ENCODE results near the gene GPR27.

GPR27 gene

DNA sequence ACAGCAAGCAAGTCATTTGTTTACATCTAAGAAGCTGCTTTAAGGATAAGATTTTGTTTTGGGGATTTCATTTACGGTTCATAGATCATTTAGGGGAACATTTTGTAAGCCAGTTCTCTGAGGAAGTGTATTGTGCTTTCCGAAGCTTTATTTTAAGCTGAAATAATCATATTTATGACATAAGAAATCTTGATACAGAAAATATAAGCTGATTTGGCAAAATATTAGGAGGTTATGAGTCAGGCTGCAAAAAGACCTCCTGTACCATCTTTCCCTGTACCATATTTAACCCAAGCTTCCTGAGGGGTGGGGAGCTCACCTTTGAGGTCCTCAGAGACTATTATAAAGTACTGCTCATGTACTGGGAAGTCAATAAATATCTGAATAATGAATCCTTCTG lies 20.3 kb upstream of the GPR27 start:
- no peak for DNase-seq

DNA sequence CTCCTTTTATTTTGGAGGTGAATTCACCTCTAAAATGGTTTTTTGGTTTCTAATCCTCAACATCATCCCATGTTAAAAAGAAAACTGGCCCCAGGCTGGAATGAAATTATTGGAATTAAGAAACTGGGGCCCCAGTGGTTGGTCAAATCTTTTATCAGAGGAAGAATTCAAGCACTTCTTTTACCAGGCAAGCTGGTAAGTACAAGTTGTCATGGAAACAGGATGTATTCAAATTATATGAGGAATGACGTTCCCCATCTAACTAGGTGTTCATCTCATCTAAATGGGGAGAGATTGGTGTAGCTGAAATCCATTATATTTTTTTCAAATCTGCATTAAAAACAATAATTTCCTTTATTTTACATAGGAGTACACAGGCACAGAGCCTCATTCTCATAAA lies 18.8 kb upstream of the GPR27 start:
- no peak for DNase-seq

DNA sequence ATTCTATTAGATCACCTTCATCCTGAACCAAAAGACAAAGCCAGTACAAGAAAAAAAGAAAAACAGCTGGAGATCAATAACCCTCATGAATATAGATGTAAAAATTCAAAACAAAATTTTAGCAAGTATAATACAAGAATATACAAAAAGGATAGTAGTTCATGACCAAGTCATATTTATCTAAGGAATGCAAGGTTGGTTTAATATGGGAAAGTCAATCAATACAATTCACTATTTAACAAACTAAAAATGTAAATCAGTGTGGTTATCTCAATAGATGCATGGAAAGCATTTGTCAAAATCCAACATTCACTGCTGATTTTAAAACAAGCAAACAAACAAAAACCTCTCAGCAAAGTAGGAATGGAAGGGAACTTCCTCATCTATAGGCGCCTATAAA lies 11.0 kb upstream of the GPR27 start:
- no peak for DNase-seq

DNA sequence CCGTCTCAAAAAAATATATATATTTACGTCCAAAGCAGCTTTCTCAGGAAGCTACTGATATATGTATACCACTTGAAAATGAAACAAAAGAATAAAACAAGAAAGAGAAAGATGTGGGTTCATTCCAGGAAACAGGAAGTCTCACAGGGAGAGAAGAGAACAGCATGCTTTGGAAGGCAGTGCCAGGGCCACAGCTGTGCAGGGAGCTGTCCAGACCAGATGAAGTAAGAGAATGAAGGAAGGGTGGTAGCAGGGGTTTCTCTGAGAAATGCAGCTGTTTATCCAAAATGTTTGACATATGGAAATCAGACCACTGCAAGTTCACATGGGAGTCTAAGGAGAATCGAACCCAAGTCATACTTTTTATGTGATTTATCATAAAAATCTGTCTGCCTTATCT lies 8.9 kb upstream of the GPR27 start:
- no peak for DNase-seq

DNA sequence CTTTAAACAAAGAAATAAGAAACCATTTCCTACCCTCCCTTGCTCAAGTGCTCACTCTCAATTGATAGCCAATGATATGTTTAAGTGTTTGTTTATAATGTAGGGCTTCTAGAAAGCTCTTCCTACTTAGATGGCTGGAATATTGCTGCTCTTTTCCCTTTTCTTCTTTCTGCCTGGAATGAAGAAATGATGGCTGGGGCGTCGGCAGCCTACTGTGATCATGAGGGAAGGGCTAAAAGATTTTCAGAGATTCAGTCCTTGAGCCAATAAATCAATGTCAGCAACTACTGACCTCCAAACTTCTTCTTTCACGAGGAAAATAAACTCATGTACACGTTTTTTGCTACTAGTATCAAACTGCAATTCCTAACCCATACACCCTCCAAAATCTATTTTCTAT lies 2.1 kb upstream of the GPR27 start:
- DNase-seq, result no peak

DNA sequence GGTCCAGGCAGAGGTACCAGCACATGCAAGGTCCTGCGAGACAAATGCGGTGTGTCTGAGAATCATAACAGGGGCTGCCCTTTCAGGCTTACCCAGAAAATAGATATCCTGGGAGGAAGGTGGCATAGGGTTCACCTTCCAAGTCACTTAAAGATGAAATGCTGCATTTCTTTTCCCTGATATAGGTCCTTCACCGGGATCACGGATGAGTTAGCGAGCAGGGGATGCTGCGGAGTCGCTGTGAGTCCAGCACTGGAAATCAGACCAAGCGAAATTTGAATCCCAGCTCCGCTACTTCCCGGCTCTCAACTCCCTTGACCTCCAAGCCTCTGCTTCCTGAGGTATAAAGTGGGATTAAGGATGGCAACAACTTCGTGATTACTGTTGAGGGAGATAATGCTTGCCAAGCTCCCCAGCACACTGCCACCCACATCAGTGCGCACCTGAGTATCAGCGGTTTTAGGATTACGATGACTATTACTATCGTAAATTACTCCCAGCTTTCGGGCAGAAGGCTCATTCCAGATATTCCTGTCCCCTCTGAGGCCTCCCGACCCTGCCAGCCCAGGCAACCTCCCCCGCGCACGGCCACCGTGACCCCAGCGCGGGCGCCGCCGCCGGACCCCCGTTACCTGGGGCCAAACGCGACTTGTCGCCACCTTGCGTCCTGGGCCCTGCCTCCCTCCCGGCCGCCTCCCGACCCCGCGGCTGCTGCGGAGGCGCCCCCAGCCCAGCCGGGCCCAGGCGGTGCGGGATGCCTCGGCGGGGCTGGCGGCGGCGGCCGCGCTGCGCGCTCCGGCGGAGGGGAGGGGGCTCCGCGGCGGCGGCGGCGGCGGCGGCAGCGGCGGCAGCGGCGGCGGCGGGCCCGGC lies 589 bp upstream of the GPR27 start:
- DNase-seq, result no peak

DNA sequence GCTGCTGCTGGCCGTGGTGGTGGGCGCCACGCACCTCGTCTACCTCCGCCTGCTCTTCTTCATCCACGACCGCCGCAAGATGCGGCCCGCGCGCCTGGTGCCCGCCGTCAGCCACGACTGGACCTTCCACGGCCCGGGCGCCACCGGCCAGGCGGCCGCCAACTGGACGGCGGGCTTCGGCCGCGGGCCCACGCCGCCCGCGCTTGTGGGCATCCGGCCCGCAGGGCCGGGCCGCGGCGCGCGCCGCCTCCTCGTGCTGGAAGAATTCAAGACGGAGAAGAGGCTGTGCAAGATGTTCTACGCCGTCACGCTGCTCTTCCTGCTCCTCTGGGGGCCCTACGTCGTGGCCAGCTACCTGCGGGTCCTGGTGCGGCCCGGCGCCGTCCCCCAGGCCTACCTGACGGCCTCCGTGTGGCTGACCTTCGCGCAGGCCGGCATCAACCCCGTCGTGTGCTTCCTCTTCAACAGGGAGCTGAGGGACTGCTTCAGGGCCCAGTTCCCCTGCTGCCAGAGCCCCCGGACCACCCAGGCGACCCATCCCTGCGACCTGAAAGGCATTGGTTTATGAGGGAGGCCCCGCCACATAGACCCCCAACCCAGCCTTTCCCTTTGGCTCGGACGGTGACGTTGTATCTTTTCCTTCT lies 1.1 kb downstream of the GPR27 start:
- DNase-seq, result no peak

DNA sequence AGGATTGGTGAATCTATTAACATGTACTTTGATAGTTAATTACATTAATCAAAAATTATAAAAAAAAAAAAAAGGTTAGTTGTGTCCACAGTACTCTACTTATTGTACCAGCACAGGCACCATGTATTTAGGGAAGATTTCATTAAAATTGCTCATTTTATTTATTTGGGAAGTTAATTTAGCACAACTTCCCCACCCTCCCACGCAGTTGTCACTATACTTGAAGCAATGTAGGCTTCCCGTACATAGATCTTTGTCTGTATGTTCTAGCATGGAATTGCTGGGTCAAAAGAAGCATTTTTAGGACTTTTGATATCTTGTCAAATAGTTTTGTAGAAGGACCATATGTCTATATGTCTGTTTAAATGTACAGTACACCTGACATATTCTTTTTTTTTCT lies 4.4 kb downstream of the GPR27 start:
- peak; percentile 69 to 80 for DNase-seq

DNA sequence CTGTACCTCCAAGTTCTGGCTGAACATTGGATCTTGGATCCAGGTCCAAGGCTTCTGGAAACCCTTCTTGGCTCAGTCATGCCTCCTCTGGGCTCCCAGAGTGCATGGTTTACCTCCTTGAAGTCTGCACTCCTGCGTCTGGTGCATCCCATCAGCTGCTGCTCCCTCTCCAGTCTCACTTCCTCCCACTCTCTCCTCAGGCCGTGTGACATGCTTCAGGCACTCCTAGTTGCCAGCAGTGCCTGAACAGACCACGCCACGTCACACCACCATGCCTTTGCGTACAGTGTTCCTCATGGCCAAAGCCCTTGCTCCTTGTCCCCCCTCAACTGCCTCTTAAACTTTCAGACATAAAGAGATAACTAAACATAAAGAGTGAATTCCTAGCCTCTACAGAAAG lies 5.7 kb downstream of the GPR27 start:
- peak; percentile 53 to 69 for DNase-seq

DNA sequence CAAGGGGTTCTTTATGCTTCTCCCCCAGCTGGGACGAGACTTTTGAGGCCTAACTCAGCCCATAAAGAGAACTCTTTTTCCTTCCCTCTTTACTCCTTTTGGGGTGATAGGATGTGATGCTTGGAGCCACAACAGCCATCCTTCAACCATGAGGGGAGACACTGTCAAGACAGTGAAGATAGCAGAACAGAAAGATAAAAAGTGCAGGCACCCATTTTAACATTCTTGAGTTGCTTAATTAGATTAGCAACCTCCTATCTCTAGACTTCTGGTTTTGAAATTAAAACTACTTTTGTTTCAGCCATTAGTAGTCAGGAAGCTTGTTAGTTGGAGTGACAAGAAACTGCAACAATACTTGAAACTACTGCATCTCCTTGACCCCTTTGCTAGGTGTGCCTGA lies 6.5 kb downstream of the GPR27 start:
- DNase-seq, result no peak

DNA sequence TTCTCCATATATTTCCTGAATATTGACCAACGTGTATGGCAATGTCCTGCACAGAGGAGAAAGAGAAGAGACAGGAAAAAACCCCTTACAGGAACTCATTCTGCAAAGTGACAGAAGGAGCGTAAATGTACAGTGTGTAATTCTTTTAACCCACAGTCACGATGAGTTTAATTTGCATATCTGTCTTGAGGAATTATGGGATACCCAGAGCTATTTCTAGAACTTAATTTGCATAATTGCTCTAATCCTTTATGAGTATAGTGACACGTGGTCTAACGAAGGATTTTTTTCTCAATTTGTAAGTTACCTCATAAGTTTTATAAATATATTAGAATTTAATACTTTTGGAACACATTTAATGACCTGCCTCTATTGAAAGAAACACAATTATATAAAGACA lies 9.8 kb downstream of the GPR27 start:
- no peak for DNase-seq

DNA sequence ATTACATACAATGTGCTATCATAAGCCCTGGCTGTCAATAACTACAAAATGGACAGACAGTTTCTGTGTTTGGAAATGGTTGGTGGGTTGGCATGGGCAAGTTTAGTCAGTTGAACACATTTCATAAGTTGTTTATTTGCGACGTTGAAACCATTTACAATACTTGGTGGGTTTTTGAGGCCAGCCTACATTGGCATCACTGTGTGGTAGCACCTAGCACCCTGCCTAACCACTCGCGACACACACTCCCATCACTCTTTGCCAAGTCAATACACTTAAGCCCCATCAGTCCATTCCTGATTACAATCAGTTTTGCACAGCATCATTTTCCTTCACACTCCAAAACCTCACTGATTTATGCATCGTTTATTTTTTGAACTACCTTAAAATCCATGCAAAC lies 17.5 kb downstream of the GPR27 start:
- no peak for DNase-seq

DNA sequence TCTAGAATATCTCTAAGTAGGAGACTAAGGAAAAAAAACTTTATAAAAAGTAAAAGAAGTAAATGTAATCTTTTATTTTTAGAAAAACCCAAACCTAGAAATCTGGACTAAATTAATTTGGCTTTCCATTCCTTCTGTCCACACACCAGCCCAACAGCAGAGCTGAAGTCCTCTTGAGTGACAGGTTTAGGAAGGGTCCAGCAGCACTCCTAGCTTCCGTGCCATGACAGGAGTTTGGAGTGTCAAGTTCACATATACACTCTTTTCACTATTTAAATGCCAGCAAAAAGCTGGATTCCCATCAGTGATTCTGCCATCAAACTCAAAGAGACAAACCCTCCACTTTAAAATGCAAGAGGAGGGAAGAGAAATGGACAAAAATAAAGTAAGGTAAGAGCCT lies 18.2 kb downstream of the GPR27 start:
- no peak for DNase-seq

DNA sequence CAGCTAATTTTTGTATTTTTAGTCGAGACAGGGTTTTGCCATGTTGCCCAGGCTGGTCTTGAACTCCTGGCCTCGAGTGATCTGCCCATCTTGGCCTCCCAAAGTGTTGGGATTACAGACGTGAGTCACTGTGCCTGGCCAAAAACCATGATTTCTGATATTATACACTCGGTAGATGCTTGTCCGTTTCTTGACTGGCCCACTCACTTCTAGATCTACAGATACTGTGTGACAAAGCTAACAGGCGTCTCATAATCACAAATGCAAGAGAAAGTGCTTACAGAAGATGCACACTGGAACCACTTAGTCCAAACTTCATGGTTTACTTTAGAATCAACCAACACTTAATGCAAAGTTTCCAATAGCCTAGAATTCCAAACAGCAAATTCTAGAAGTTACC lies 22.9 kb downstream of the GPR27 start:
- no peak for DNase-seq

DNA sequence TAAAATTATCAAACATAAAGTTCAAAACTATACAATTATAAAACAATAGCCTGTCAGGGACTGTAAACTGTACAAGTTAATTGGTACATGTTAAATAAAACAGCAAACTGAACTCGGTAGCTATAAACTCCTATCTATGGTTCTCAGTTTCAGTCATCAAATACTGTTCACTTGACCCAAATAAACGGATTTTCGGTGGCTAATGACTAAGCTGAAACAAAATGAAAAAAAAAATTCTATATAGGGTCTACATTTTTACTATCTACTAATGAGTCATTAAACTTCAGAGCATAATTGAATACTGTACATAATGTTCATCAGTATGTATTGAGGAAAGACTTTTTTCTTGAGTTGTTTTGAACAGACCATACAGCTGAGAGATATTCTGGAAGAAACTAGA lies 24.7 kb downstream of the GPR27 start:
- no peak for DNase-seq

DNA sequence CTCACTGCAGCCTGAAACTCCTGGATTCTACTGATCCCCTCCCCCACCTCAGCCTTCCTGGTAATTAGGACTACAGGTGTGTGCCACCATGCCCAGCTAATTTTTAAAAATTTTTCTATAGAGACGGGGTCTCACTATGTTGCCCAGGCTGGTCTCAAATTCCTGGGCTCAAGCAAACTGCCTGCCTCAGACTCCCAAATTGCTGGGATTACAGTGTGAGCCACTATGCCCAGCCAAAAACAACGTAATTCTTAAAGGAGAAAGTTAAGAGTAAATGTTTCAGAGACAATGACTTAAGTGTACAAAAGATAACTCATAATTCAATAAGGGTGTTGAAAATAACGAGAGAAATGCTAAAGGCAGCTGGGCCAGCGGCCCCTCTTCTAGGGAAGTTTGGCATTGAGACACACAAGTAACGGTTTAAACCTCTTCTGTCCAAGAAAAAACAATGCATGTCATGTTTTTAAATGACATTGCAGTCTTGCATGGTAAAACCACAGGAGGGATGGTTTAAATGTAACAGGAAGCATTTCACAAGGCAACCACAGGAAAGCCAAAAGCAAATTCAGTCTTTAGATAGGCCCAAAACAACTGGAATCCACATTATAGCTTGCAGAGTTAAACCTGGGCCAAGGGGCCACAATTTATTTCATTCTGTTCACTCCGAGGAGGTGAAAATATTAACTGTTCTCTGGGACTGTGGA lies 26.2 kb downstream of the GPR27 start:
- peak; percentile 59 to 87 for DNase-seq

DNA sequence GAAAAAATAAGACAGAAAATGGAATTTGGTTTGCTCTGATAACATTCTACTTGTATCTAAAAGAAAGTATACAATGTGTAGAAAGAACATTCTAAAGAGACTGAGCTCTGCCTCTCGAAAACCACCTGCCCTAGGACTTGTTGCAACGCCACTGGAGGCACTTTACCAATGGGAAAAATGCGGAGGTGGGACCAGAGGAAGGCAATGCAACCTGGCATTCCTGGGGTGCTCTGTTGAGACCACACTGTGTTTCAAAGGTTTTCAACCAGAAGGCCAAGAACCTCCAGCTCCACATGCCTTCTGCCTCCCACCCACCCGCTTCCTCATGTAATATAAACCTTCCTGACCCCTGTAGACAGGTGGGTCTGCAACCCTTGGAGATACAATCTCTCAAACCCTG lies 26.8 kb downstream of the GPR27 start:
- no peak for DNase-seq

DNA sequence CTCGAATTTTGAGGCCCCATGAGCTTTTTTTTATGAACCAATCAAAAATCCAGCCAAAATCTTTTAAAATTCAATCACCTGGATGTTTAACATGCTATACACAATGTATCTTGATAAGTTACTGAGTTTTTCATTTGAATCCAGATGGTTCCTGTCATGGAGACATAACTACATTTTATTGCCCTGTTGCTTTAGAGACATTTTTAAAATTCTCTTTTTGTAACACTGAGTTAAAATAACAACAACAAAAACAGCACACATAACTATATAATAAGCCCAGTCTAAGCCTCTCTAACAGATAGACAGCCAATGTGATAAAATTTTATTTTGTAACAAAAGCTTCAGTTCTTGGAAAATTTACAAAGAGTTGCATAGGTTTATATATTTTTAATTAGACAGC lies 29.5 kb downstream of the GPR27 start:
- no peak for DNase-seq

DNA sequence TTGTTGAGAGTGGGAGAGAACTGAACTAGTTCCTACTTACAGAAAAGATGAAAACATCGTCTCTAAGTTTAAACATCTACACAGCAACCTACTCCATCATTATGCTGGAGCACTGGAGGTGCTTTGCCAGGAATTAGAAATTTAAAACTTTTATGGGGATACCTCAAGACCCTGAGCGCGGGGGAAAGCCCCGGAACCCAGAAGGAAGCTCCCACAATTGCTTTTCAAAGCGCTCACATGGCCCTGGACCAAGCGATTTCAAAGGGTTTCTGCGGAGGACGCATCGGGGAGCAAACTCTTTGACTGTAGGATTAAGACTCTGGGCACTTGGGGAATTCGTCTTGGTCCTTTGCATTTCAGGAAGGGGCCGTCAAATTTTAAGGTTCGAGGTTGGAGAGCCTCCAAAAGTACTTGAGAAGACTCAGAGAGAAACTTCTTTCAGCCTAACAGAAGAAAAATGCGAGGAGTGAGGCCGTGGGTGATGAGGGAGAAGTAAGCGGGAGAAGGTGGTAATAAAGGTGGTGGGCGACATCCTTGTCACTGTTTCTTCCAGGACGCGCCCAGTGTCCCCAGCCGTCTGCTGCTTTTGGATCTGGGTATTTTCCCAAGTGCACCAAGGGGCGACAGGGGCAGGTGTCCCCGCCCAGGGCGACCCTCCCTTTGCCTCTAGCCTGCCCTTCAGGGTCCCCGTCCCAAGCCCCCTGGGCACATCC lies 30.7 kb downstream of the GPR27 start:
- peak in 1 of 2 donors; percentile 14 for DNase-seq

DNA sequence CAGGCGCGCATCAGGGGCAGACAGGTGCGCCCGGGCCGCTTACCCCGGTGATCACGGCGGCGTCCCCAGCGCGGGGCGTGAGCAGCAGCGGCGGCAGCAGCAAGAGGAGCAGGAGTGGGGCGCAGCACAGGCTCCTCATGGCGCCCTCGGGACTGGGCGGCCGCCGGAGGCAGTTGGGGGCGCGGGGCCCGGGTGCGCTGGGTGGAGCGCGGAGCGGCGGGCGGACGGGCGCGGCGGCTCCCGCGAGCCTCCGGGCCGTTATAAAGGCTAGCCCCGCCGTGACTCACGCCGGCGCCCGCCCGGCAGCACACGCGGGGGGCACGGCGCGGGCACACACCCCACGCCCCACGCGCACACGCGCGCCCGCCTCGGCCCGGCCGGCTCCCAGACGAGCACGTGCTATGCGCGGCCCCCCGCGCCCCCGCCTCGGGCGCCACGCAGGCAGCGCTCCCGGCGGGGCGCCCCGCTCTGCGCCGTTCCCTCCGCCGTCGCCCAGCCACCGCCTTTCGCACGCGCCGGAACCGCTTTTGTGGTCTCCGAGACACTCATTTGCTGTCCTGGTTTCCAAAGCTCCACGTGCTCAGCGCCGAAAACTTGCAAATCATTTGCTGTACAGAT lies 31.4 kb downstream of the GPR27 start, which contains the start of gene PROK2:
Gene PROK2, minus strand, starts transcription at position 235 of the 618 bp plus-strand sequence. Its CDS starts 96 bp downstream, at position 139.
- peak in 1 of 2 donors; percentile 32 for DNase-seq

DNA sequence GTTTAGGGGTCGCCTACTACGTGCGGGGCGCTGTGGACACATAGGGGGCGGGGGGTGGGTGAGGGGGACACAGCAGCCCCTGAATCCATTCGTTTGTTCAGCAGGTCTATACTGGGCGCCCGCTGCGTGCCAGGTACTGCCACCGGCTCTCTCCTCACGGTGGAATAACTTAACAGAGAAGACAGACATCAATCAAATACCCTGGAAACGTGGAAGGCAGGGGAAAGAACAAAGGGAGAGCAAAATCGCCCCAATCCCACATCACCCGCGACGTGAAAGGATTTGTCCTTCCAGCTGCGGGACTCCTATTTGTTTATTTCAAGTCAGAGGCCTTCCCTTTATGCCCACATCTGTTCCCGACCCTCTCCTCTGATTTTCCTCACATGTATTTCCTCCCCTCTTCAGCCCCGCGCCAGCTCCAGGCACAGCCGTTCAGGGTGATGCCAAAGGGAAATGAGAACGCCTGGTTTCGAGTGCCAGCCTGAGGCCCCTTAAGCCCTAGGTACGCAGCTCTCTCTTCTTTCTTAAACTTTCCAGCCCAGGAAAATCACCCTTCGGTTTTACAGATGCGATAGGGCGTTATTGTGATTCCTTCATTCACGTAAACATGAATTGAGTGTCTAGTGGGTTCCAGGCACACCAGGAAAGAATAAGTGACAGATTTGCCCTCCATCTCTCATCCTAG lies 32.0 kb downstream of the GPR27 start:
- no peak for DNase-seq

DNA sequence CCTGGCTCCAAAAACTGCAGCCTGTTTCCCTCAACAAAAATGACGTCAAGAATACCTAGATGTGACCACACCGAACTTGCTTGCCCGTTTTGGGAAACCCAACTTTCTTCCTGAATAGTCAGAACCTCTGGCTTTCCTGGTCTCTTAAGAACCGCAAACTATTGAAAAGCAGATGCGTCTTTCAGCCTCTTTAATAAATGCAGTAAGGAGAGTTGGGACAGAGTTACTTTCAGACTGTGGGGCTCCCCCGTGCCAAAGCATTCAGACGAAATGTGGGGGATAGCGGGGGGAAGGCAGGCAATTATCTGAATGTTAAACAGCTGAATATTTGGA lies 32.5 kb downstream of the GPR27 start:
- DNase-seq, result no peak

All from inflammatory macrophage (primary cell).